Measurements from ENCODE around the gene PRXL2B. TPM values are rescaled to one million over a fixed set of nuclear protein-coding genes. Genes with fewer than 3 reads are reported as not detected.

The PRXL2B gene
- total RNA-seq, 1 donor from 2014 or later, result 42.0 TPM

- DNase-seq (ENCODE audit: low read depth), result no peak
- peaks cover 12% of the 10 kb centered on the region for H3K27me3 ChIP-seq (ENCODE audit: control insufficient read depth, insufficient read depth, low read length)
- H3K36me3 ChIP-seq (ENCODE audit: control insufficient read depth, insufficient read depth, low read length), result no peaks in the 10 kb centered on the region
- TF ChIP-seq CTCF (IDR thresholded peaks at IDR 0.05; ENCODE audit: insufficient read depth, low read length, poor library complexity, severe bottlenecking), result no peak
- H3K4me3 ChIP-seq (ENCODE audit: low read depth, low read length), result no peak overlapping the region
Measured at GRCh38 chr1:2595812-2596529, 9.4 kb downstream of the PRXL2B start.

- no peak for DNase-seq (ENCODE audit: low read depth)
- Histone ChIP-seq H3K4me3 (ENCODE audit: low read depth, low read length) (no peak overlapping the region), H3K36me3 (ENCODE audit: control insufficient read depth, insufficient read depth, low read length) (no peaks in the 10 kb centered on the region), H3K27me3 (ENCODE audit: control insufficient read depth, insufficient read depth, low read length) (peaks cover 12% of the 10 kb centered on the region)
- no peak for TF ChIP-seq CTCF (IDR thresholded peaks at IDR 0.05; ENCODE audit: insufficient read depth, low read length, poor library complexity, severe bottlenecking)
Measured at GRCh38 chr1:2596530-2597333, 10.2 kb downstream of the PRXL2B start.

- TF ChIP-seq CTCF (IDR thresholded peaks at IDR 0.05; ENCODE audit: insufficient read depth, low read length, poor library complexity, severe bottlenecking), result no peak
- DNase-seq (ENCODE audit: low read depth), result no peak
Measured at GRCh38 chr1:2597441-2598328, 11.1 kb downstream of the PRXL2B start.

GRCh38 chr1:2598329-2598931 lies 11.9 kb downstream of the PRXL2B start:
- no peak for TF ChIP-seq CTCF (IDR thresholded peaks at IDR 0.05; ENCODE audit: insufficient read depth, low read length, poor library complexity, severe bottlenecking)
- DNase-seq (ENCODE audit: low read depth), result no peak
- H3K27me3 ChIP-seq (ENCODE audit: control insufficient read depth, insufficient read depth, low read length), result peaks cover 14% of the 10 kb centered on the region
- H3K36me3 ChIP-seq (ENCODE audit: control insufficient read depth, insufficient read depth, low read length), result no peaks in the 10 kb centered on the region
- H3K4me3 ChIP-seq (ENCODE audit: low read depth, low read length), result no peak overlapping the region

More at GRCh38 chr1:2597441-2598328, 11.1 kb downstream of the PRXL2B start:
- peaks cover 14% of the 10 kb centered on the region for H3K27me3 ChIP-seq (ENCODE audit: control insufficient read depth, insufficient read depth, low read length)
- H3K36me3 ChIP-seq (ENCODE audit: control insufficient read depth, insufficient read depth, low read length), result no peaks in the 10 kb centered on the region
- no peak overlapping the region for H3K4me3 ChIP-seq (ENCODE audit: low read depth, low read length)

- H3K27me3 ChIP-seq (ENCODE audit: control insufficient read depth, insufficient read depth, low read length), result peaks cover 14% of the 10 kb centered on the region
- H3K36me3 ChIP-seq (ENCODE audit: control insufficient read depth, insufficient read depth, low read length), result no peaks in the 10 kb centered on the region
- DNase-seq (ENCODE audit: low read depth), result no peak
- no peak overlapping the region for H3K4me3 ChIP-seq (ENCODE audit: low read depth, low read length)
- TF ChIP-seq CTCF (IDR thresholded peaks at IDR 0.05; ENCODE audit: insufficient read depth, low read length, poor library complexity, severe bottlenecking), result no peak
Measured at GRCh38 chr1:2601721-2602303, 15.2 kb downstream of the PRXL2B start.

Measured in kidney epithelial cell (primary cell).